Prostate gland (tissue), 2 donors: ENCODE measurements around the gene EXOSC2.

Source experiments
- POLR2A ChIP-seq: fragments of 450-650 bp; IDR thresholded peaks from one replicate; pipeline ENCODE4 v1.6.1; 2016; ENCODE audit warnings: antibody characterized with exemption, mild to moderate bottlenecking
- POLR2AphosphoS5 ChIP-seq: sonication (generic); formaldehyde crosslinking; IDR thresholded peaks from one replicate; pipeline ENCODE4 v1.6.1; 2017; ENCODE audit warnings: antibody characterized with exemption
- TF ChIP-seq, protein P1 (sequence below), 4 experiments: fragments of 200-600 bp in 2 of 4; fragments of 450-650 bp in 2 of 4; sonication (generic) in 2 of 4; IDR thresholded peaks; 1 replicate in 3 of 4; 2 replicates in 1 of 4; pipeline ENCODE4 v1.5.1; 2016 to 2019; ENCODE audit warnings: antibody characterized with exemption in 4 of 4, mild to moderate bottlenecking in 2 of 4, moderate library complexity in 2 of 4

DNA sequence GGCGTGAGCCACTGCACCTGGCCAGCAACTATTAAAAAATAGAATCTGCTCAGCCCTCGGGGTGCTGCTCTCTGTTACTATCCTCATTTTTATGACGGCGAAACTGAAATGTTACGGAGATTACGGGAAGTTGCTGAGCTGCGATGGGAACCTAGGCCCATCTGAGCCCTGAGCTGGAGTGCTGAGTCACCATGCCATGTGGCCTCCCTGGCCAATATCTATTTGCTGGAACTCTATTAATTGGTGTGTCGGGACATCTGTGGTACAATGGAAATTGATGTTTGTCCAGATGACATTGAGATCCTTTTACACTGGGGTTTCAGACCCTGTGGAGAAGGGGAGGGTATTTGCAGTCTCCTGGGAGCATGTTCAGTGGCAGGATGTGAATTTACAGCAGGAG, 21.1 kb upstream of the EXOSC2 start:
- TF ChIP-seq POLR2AphosphoS5, result no peak
- TF ChIP-seq, protein P1, sequence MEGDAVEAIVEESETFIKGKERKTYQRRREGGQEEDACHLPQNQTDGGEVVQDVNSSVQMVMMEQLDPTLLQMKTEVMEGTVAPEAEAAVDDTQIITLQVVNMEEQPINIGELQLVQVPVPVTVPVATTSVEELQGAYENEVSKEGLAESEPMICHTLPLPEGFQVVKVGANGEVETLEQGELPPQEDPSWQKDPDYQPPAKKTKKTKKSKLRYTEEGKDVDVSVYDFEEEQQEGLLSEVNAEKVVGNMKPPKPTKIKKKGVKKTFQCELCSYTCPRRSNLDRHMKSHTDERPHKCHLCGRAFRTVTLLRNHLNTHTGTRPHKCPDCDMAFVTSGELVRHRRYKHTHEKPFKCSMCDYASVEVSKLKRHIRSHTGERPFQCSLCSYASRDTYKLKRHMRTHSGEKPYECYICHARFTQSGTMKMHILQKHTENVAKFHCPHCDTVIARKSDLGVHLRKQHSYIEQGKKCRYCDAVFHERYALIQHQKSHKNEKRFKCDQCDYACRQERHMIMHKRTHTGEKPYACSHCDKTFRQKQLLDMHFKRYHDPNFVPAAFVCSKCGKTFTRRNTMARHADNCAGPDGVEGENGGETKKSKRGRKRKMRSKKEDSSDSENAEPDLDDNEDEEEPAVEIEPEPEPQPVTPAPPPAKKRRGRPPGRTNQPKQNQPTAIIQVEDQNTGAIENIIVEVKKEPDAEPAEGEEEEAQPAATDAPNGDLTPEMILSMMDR (IDR thresholded peaks at IDR 0.05), result no peak
- no peak for TF ChIP-seq POLR2A
